Skeletal muscle tissue (tissue), 4 donors: Measurements from ENCODE around the gene GLT1D1. TPM values are rescaled to one million over a fixed set of nuclear protein-coding genes. Genes with fewer than 3 reads are reported as not detected.

Experiments
- H3K27ac ChIP-seq: one replicate; pipeline ENCODE4 v1.7.0; 2013; ENCODE audit warnings: mild to moderate bottlenecking, low read depth, low read length, inconsistent platforms
- H3K27me3 ChIP-seq, 3 donors: one replicate each; pipeline ENCODE4 v1.7.0; 2013; ENCODE audit warnings: low read length in 3 of 3; ENCODE audit not compliant: control insufficient read depth in 3 of 3, insufficient read depth in 3 of 3
- H3K36me3 ChIP-seq, 3 donors: one replicate each; pipeline ENCODE4 v1.7.0; 2013; ENCODE audit warnings: low read length in 3 of 3; ENCODE audit not compliant: control insufficient read depth in 3 of 3, insufficient read depth in 3 of 3
- H3K4me1 ChIP-seq, 3 donors: one replicate each; pipeline ENCODE4 v1.7.0; 2013; ENCODE audit warnings: low read length in 3 of 3, mild to moderate bottlenecking in 3 of 3; ENCODE audit not compliant: control insufficient read depth in 3 of 3, insufficient read depth in 3 of 3
- H3K4me3 ChIP-seq, 3 donors: one replicate each; pipeline ENCODE4 v1.7.0; 2013; ENCODE audit warnings: low read length in 3 of 3
- H3K9ac ChIP-seq, 3 donors: one replicate each; pipeline ENCODE4 v1.7.0; 2013; ENCODE audit warnings: low read length in 3 of 3, mild to moderate bottlenecking in 3 of 3, moderate library complexity in 2 of 3, low read depth in 1 of 3
- H3K9me3 ChIP-seq, 3 donors: one replicate each; pipeline ENCODE4 v1.7.0; 2013; ENCODE audit warnings: low read length in 3 of 3; ENCODE audit not compliant: control insufficient read depth in 3 of 3
- total RNA-seq: library from RNA; depleted of rRNA; stranded (reverse); fragments of >200 nt; gene quantifications from one replicate; pipeline ENCODE4 v1.2.3, GENCODE V29; 2014
- donor health status: Osteomylitis.

GLT1D1 gene
- total RNA-seq, 1 donor from 2014 or later = 0.52 TPM

- Histone ChIP-seq H3K36me3 (peaks cover 6 to 15% (median 15%) of the 10 kb centered on the region in 3 donors), H3K27ac (peak overlapping the region; percentile 97), H3K27me3 (no peaks in the 10 kb centered on the region), H3K9me3 (no peaks in the 10 kb centered on the region), H3K9ac (peak overlapping the region; percentile 7 to 58 (median 45)), H3K4me1 (peaks cover 74 to 88% (median 86%) of the 10 kb centered on the region in 3 donors), H3K4me3 (peak overlapping the region in 1 of 3 donors; percentile 3)
Observed at GRCh38 chr12:128813392-128813791, 39.9 kb upstream of the GLT1D1 start.

GRCh38 chr12:128813883-128814282, 39.4 kb upstream of the GLT1D1 start:
- Histone ChIP-seq H3K36me3 (peaks cover 1 to 10% (median 10%) of the 10 kb centered on the region in 3 donors), H3K27ac (peak overlapping the region; percentile 97), H3K9me3 (no peaks in the 10 kb centered on the region), H3K4me1 (peaks cover 79 to 88% (median 86%) of the 10 kb centered on the region in 3 donors), H3K27me3 (no peaks in the 10 kb centered on the region), H3K9ac (peak overlapping the region; percentile 7 to 58 (median 45)), H3K4me3 (peak overlapping the region in 1 of 3 donors; percentile 2)

GRCh38 chr12:128814411-128815261, 38.6 kb upstream of the GLT1D1 start:
- Histone ChIP-seq H3K27me3 (no peaks in the 10 kb centered on the region), H3K9ac (peak overlapping the region in 1 of 3 donors; percentile 47), H3K9me3 (no peaks in the 10 kb centered on the region), H3K4me1 (peaks cover 78 to 89% (median 85%) of the 10 kb centered on the region in 3 donors), H3K36me3 (peaks cover 0 to 9% (median 9%) of the 10 kb centered on the region in 3 donors), H3K27ac (peak overlapping the region; percentile 97), H3K4me3 (peak overlapping the region; percentile 9 to 23 (median 18))

- no peaks in the 10 kb centered on the region for H3K27me3 ChIP-seq
- peak overlapping the region in 2 of 3 donors; percentile 24 to 52 for H3K4me3 ChIP-seq
- H3K36me3 ChIP-seq = peaks cover 4 to 9% (median 9%) of the 10 kb centered on the region in 3 donors
- peaks cover 80 to 89% (median 86%) of the 10 kb centered on the region in 3 donors for H3K4me1 ChIP-seq
- peak overlapping the region; percentile 97 for H3K27ac ChIP-seq
- H3K9me3 ChIP-seq = no peaks in the 10 kb centered on the region
- H3K9ac ChIP-seq = peak overlapping the region; percentile 45 to 73 (median 55)
Observed at GRCh38 chr12:128815779-128816642, 37.3 kb upstream of the GLT1D1 start.

GRCh38 chr12:128816643-128816920, 36.7 kb upstream of the GLT1D1 start:
- H3K4me1 ChIP-seq = peaks cover 80 to 89% (median 89%) of the 10 kb centered on the region in 3 donors

GRCh38 chr12:128817111-128818015, 35.9 kb upstream of the GLT1D1 start:
- peak overlapping the region; percentile 97 for H3K27ac ChIP-seq
- H3K36me3 ChIP-seq = peaks cover 4 to 11% (median 9%) of the 10 kb centered on the region in 3 donors
- no peaks in the 10 kb centered on the region for H3K27me3 ChIP-seq
- H3K4me3 ChIP-seq = peak overlapping the region; percentile 1 to 49 (median 16)
- no peaks in the 10 kb centered on the region for H3K9me3 ChIP-seq
- peak overlapping the region; percentile 43 to 77 (median 65) for H3K9ac ChIP-seq
- H3K4me1 ChIP-seq = peaks cover 83 to 90% (median 88%) of the 10 kb centered on the region in 3 donors

More at GRCh38 chr12:128816643-128816920, 36.7 kb upstream of the GLT1D1 start:
- Histone ChIP-seq H3K36me3 (peaks cover 4 to 9% (median 9%) of the 10 kb centered on the region in 3 donors), H3K9ac (peak overlapping the region; percentile 45 to 73 (median 55)), H3K27ac (peak overlapping the region; percentile 97), H3K4me3 (peak overlapping the region in 2 of 3 donors; percentile 24 to 52), H3K9me3 (no peaks in the 10 kb centered on the region), H3K27me3 (no peaks in the 10 kb centered on the region)

- Histone ChIP-seq H3K9ac (peak overlapping the region; percentile 63 to 77 (median 65)), H3K4me3 (peak overlapping the region in 1 of 3 donors; percentile 49), H3K27me3 (no peaks in the 10 kb centered on the region), H3K9me3 (no peaks in the 10 kb centered on the region), H3K27ac (peak overlapping the region; percentile 97), H3K4me1 (peaks cover 80 to 81% (median 80%) of the 10 kb centered on the region in 3 donors), H3K36me3 (peaks cover 4 to 10% (median 9%) of the 10 kb centered on the region in 3 donors)
Observed at GRCh38 chr12:128818065-128819022, 34.9 kb upstream of the GLT1D1 start.

GRCh38 chr12:128819293-128820144, 33.8 kb upstream of the GLT1D1 start:
- H3K4me1 ChIP-seq = peaks cover 71 to 77% (median 71%) of the 10 kb centered on the region in 3 donors
- H3K27me3 ChIP-seq = no peaks in the 10 kb centered on the region
- peak overlapping the region; percentile 97 for H3K27ac ChIP-seq
- peaks cover 2 to 4% (median 2%) of the 10 kb centered on the region in 3 donors for H3K36me3 ChIP-seq
- H3K4me3 ChIP-seq = peak overlapping the region in 2 of 3 donors; percentile 2 to 17
- peak overlapping the region; percentile 28 to 72 (median 64) for H3K9ac ChIP-seq
- no peaks in the 10 kb centered on the region for H3K9me3 ChIP-seq
